Activated CD4-positive, alpha-beta T cell treated with anti-CD3 and anti-CD28 coated beads, Interleukin-2, Interleukin-6, amounts not matched to agents 100 ng/mL and 50 ng/mL, durations not matched to agents 16 hours and 8 hours (primary cell): Measurements from ENCODE around the gene DVL2.
"Not testable (repeated sequence)": the region's sequence is repeated elsewhere in the genome, so short reads cannot be mapped to it uniquely, and the experiment has no call there.

Experiments
- DNase-seq: peaks from one replicate; pipeline ENCODE4 v3.0.0-alpha.2; 2020

DVL2 gene

DNA sequence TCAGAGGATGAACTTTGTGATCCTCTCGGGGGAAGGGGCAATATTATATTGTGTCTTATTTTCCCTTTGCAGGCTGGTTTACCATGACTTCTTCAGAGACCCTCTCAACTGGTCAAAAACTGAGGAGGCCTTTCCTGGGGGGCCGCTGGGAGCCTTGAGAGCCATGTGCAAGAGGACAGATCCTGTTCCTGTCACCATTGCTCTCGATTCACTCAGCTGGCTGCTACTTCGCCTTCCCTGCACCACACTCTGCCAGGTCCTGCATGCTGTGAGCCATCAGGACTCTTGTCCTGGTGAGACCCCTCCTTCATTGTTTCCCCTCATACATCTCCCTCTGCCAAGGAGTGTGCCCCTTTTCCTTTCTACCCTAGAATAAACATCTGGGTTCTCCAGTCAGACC is 20.2 kb upstream of the DVL2 start:
- no peak for DNase-seq

DNA sequence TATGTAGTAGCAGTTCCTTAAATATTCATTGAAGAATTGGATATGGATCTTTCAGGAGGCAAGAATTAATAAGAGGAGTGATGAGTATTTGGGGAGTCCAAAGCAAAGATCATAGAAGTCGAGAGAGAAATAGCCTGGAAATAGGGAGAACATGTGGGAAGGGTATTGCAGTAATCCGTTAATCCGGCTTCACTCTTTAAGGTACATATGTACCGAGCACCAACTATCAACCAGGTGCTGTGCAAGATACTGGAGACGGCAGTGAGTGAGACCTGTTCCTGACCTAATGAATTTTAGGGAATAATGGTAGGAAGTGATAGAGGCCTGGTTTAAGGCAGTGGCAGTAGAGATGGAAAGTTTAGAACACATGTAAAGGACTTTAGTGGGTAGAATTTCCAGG is 18.8 kb upstream of the DVL2 start:
- no peak for DNase-seq

DNA sequence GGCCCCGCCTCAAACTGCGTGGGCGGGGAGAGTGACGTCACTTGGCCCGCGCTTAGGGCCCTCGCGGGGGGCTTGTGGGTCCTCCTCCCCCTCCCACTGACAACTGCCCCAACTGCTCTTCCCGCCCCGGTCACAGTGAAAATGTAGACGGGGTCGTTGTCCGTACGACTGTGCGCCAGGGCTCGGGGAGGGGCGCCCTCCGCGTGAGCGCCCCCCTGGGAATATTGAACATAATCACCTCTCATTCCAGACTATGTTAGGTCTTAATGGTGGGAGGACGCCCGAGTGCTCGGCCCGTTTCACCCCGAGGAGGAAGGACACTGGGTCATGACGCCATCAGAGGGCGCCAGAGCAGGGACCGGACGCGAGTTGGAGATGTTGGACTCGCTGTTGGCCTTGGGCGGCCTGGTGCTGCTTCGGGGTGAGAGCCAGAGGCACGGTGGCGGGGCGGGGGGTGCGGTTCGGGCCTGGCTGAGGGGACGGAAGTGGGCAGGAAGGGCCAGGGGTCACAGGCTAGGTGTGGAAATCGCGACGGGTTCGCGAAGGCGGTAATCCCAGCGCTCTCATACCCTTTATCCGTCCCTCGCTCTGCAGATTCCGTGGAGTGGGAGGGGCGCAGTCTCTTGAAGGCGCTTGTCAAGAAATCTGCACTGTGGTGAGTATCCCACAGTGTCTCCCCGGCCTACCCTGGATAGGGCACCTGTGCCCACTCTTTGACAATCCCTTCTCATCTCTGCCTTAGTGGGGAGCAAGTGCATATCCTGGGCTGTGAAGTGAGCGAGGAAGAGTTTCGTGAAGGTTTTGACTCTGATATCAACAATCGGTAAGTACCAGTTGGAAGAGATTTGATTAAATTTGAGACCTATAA is 18.1 kb upstream of the DVL2 start, which contains the start of gene ELP5:
ELP5 (plus strand) TSS at position 40 of the 868 bp plus-strand sequence; CDS start at position 376, 336 bp downstream.
- DNase-seq: peak; percentile 94

DNA sequence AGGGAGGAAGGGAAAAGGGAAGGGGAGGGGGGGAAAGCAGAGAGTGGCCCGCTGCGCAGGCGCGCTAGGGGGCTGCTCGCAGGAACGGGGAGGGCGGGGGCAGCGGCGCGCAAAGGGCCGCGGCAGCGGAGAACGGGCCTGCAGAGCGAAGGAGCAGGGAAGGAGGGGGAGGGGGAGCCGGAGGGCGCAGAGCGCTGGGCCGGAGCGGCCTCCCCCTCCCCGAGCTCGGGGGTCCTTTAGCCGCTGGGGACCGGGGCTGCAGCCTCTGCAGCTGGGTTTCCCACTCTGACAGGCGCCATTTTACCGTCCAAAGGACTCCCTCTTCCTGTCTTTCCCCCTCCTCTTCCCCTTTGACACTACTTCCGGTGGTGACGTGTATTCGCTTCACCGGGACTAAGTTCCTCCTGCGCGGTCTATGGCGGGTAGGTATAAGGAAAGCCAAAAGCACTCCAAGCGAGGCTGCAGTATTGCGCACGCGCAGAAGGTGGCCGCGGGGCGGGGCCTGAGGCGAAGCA is 17.4 kb upstream of the DVL2 start, which contains the start of gene CTDNEP1:
CTDNEP1 (minus strand) TSS at position 74 of the 515 bp plus-strand sequence. CDS start 438 bp downstream, outside the sequence.
- peak; percentile 100 for DNase-seq

DNA sequence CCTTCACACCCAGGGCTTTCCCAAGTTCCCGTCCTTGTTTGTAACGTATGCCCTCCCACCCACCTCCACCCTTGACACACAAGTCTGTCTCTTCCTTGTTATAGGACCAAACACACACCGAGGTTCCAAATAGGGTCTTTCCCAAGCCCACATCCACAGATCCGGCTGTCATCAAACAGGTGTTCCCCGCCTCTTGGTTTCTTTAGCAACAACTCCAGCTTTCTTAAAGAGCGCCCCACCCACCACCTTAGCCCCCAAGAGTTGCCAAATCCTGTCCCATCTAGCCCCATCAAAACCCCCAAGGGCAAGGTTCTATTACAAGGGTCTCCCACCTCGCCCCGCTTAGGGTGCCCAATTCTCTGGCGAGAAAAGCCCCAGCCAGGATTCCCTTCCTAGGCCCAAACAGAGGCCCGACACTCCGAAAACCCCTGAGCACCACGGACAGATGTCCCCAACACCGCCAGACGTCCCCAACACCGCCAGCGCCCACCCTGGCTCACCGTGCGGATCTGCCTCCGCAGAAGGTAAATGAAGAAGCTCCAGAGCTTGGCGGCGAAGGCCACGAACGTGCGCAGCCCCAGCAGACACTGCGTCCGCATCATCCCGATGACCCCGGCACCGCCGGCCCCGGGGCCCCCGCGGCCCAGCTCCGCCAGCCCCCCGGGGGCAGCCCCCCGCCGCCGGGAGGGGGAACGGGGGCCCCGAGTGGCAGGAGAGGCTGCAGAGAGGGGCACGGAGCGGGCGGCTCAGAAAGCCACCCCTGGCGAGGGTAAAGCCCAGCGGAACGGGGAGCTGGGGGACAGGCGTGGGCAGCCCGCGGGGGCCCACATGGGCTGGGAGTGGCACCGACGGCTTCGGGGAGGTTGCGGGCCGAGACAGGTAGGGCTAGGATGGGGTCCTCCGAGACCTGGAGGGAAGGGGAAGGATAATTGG is 16.6 kb upstream of the DVL2 start:
- no peak for DNase-seq

DNA sequence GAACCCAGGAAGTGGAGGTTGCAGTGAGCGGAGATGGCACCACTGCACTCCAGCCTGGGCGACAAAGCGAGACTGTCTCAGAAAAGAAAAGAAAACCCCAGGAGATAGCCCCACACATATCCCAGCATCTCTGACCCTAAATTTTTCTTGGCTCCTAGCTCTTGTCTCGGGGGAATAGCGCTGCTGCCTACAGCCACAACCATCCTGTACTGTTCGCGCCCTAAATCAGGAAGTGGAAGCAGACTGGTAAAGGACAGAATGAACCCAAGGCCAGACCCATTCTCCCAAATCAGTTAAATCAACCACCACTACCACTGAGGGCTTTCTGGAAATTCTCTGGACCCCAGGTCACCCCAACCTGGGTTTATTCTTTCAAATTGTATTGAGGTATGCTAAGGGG is 15.5 kb upstream of the DVL2 start:
- DNase-seq: no peak

DNA sequence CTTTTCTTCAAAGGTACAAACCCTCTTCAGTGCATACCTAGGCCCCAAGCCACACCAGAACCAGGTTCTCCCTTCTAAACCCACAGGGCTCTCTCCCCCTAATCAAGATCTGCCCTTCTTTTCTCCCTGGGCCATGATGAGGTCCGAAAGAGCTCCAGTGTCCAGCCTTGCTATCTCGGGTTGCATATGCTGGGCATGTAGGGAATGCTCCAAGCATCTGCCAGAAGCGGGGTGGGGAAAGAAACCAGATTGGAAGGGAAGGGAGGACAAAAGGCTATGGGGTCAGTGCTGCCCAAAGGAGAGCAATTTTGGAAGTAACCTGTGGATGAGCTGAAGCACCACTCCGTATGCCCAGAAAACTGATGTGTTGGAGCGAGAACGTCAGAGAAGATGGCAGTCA is 14.9 kb upstream of the DVL2 start:
- DNase-seq: no peak

DNA sequence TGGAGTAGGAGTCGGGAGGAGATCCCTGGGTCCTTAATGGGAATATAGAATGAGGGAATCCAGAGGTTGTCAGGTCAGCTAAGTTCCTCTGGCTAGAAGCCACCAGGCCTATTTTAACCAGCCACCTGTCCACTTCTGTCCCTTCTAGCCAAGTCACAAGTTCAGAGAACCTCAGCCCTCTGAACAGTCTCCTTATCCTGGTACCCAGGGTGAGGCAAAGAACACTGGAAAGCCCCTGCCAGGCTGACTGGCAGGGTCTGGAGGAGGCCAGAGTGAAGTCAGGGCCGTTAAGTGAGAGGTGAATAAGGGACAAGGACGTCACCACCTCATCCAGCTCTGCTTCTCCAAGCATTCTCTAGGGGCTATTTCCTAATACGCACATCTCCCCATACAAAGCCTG is 14.5 kb upstream of the DVL2 start:
- DNase-seq: no peak

DNA sequence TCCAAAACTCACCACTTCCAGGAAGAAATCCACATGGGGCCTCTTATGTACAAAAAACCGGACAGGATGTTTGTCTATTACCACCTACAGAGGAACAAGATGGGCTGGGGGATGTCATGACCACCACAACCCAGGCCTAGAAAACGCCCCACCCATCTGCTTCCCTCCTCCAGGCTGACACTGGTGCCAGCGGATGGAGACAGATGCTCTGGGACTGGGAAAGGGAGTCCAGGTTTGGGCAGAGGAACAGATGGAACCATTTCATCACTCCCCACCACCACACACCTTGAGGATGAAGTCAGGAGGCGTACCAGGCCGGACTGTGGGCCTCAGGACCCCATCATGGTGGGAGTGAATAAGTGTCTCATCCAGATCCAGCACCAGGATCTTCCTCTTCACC is 12.5 kb upstream of the DVL2 start:
- no peak for DNase-seq

DNA sequence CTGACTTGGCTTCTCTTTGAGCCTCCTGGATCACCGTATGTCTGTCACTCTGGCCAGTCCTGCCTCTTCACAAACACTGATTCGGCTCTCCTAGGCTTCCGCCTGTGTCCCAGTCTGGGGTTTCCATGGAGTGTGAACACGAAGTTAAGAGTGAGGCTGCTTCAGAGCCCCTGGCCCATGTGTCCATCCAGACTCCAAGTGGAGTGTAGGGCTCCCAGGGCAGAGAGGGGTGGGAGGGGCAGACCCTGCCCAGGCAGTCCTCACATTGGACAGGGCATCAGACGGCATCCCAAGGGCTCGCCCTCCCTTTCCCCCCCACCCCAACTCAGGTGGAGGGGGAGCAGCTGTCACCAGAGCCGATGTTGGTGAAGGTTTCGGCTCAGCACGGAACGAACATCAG is 9.5 kb upstream of the DVL2 start:
- not testable (repeated sequence) for DNase-seq

DNA sequence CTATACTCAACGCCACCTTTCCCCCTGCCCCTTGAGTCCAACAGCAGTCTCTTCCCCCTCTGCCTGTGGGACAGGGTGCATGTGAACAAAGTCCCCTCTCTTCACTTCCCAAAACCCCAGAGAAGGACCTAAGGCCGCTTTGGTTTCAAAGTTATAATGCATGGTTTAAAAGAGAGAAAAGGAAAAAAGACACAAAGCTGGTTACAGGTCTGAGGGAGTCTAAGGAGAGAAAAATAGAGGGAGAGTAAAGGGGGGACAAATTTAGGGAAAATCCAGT is 9.1 kb upstream of the DVL2 start:
- no peak for DNase-seq

DNA sequence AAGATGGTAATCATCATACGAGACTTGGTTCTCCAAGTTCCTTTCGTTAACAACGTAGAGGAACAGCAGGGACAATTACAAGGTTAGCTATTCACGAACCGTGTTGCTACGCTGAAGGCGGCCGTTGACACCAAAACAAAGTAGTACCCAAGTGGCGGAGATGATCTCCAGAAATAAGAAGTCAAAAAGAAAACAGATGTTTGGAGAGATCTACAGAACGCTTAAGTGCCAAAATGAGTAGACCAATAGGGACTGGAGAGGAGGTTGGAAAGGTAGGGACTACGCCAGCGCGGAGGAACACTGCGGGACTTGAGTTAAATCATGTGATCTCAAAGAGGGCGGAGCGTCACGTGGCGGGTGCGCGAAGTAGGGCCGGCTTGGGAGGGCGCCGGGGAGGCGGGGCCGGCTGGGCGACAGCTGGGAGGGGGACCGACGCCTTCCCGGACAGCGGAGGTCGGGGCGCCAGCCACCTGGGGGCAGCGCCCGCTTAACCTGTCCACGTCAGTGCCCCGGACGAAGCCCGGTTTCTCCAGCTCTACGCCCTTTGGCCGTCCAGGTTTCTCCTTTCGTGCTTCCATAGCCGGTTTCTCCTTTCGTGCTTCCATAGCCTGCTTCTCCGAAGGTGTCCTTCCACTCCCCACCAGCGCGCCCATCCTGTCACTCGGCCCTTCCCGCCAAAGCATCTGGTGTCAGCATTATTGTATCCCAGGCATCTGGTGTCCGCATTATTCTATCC is 8.6 kb upstream of the DVL2 start:
- peak; percentile 93 for DNase-seq

DNA sequence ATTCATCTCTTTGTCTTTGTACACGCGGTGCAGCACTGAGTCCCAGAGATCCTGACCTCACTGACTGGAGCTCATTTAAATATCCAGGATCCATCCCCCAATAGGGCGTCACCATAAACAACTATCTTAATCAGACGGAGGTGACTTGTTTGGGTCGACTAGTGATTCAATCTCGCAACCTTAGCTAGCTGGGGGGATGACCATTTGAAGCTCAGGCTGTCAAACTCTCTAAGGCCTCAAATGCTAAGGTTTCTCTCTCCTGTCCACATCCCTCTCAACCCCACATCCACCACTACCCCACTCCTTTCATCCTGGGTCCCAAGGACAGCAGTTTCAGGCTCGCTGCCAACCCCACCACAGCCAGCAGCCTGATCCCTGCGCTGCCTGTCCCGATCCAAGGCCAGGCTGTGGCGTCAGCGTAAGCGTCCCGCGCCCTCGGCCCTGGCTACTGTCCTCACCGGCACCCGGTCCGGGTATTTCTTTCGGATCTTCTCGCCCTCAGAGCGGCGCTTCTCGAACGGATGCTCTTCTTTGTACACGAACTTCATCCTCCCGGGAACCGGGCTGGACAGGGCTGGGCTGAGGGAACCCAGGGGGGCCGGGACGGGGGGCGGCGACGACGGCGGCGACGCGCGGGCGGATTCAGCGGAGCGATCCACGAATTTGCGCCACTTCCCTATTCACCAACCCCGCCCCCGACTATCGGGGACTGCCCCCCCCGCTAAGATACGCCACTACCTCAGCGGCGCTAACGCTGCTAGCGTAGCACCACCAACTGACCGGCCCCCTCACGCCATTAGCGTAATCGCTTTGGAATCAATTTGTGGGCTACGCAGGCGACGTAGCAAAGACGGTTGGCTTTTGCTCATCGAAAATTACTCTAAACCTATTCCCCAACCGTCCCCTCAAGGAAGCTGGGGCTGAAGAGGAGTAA is 7.7 kb upstream of the DVL2 start, which contains the start of gene GABARAP:
GABARAP (minus strand) TSS at position 667 of the 934 bp plus-strand sequence; CDS start at position 548, 119 bp downstream.
- DNase-seq: peak; percentile 91

DNA sequence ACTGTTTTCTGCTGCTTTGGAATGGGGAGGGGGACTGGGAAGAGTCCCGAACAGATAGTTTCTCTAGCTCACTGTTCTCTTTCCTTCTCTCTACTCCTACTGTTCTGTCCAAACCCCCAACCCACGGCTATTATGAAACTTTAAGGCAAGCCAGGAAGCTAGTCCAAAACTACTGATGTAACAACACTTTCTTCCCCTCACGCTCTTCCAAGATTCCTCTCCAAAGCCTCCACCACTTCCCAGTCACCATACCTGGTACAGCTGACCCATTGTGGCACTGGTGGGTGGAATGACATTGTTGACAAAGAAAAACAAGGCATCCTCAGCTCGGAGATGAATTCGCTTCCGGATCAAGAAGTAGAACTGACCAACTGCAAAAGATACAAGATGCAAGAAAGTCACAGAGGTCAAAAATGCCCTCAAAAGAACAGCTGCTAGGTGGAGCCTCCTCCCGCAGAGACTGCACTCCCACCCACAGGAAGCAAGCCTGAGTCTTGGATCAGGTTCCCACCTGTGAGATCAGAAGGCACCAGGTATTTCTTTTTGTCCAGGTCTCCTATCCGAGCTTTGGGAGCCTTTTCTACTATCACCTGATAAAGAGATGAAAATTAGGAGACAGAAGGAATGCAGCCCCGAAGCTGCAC is 6.9 kb upstream of the DVL2 start:
- no peak for DNase-seq

DNA sequence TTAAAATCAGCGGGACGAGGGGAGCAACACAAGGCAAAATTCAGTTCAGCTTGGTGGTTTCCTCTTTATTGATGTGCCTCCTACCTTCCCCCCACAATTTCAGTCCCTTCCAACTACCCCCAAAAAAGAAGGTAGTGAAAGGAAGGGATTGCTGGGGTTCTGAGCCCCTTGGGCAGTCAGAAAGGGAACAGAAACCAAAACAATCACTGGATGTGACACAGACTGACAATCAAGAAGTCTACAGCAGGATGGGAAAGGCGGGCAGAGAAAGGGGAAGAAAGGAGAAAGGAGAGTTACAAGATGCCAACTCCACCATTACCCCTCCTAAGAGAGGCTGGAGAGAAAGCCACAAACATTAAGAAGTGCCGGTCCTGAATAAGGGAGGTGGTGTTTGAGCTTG is 6.1 kb upstream of the DVL2 start:
- DNase-seq: no peak

DNA sequence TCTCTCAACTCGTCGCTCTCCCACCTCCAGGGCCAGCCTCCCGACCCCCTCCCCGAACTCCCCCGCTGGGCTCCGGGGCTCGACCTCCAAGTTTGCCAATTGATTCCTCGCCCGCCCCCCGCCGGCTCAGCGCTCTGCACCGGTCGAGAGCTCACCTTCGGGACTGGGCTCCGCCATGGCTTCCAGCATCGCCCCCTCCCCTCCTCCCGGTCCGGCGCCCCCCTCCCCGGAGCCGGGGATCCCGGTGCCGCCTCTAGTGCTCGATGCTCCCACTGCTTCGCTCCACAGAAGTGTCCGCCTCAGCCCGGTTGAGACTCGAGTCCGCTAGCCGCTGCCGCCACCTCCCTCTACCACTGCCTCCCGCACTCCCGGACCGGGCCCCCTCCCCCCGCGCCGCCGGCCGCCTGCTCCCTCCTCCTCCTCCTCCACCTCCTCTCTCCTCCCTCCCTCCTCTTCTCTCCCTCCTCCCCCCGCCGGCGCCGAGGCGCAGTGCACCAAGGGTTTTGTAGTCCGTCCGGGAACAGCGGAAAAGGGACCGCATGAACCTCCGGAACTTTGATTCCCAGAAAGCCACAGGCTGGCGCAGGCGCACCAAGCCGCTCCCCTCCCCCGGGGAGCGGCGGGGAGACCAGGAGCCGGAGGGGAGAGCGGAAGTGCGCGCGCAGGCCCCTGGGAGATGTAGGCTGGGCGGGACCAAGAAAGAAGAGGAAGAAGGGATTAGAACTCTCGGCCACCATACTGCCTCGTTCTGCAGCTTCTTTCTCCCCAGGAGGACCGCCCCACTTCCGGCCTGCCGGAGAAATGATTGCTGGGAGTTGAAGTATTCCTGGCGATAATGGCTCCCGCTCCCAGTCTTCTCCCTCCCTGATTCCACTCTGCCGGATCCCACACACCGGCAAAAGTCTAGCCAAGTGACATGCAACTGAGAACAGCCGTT is 5.0 kb upstream of the DVL2 start, which contains the start of gene PHF23:
PHF23 (minus strand) TSS at position 367 of the 937 bp plus-strand sequence; CDS start at position 189, 178 bp downstream.
- DNase-seq: peak; percentile 99

DNA sequence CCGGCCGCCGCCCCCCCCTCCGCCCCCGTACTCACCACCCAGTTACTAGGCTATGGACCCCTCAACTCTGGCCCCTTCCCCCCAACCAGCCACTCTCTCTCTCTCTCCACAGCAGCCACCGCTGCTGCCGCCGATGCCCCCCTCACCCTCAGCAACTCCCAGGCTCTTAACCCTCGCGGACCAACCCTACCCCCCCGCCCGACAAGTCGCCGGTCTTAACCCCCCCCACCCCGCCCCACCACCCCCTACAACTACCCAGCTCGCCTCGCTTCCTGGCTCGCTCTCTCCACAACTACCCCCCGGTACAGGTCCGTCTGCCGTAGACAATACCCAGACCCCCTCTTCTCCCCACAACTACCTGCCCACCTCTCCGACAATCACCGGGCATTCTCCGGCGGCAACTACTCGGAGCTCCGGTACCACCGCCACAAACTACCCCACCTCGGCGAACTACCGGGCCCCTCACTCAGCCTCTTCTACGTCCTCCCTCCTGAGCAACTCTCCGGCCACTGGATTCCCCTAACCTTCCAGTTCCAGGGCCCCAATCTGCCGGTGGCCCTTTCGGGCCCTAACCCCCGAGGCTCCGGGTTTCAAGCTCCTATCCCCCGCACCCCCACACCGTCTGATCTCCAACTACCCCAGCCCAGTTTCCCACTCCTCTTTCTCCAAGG is 4.2 kb upstream of the DVL2 start:
- DNase-seq: peak; percentile 27

DNA sequence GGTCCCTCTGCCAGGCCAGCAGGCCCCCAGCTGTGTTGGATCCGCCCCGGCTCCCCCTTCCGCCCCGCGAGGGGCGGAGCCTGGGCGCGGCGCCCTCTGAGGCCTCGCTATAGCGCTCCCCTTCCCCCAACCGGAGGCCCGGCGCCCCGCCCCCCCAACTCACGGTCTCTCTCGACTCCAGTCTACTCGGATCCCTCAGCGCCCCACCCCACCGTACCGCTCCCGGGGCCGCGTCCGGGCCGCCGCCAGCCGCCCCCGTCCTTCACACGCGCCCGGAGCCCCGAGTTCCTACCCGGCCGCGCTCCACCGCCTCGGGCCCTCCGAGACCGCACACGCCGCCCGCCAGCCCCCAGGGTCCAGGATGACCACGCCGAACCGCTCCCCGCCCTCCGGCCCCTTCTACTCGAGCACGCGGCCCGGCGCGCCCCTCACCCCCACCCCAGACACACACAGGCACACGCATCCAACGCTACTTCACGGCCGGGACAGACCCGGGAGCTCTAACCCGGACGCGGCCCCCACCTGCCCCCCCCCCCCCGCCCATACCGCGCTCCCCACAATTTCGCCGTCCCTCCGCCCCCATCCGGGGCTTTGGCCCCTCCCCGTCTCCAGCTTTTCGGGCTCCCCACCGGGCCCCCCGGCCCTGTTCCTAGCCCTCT is 3.6 kb upstream of the DVL2 start:
- peak; percentile 90 for DNase-seq
